MCF 10A (cell line): Measurements from ENCODE around the gene MRPL57. TPM values are rescaled to one million over a fixed set of nuclear protein-coding genes. Genes with fewer than 3 reads are reported as not detected.
"Not testable (repeated sequence)": the region's sequence is repeated elsewhere in the genome, so short reads cannot be mapped to it uniquely, and the experiment has no call there.

Source experiments
- BruUV-seq: library from RNA; stranded (reverse); fragments of 400-500 nt; replicated peaks from 2 replicates; lab custom pipeline; 2021; lab: Mats Ljungman, UMichigan
- CTCF ChIA-PET: fragments of 300-600 bp; sonication (Branson Sonifier 250); formaldehyde crosslinking; extraction: SDS; loops from one replicate; lab custom pipeline; 2021; ENCODE audit warnings: antibody characterized with exemption, inconsistent platforms; lab: Yijun Ruan, JAX
- POLR2A ChIA-PET: fragments of 300-600, 350-650 bp; sonication (Branson Sonifier 250); formaldehyde crosslinking; extraction: SDS; loops from one replicate; lab custom pipeline; 2020; ENCODE audit warnings: antibody characterized with exemption, inconsistent platforms; lab: Yijun Ruan, JAX
- DNase-seq: peaks from one replicate; pipeline ENCODE4 v3.0.0-alpha.2; 2018; ENCODE audit not compliant: unreplicated experiment
- H3K27ac Mint-ChIP-seq: one replicate; pipeline ENCODE4 v1.8.0; 2022; ENCODE audit warnings: mild to moderate bottlenecking, low read depth, mixed read lengths; ENCODE audit not compliant: unreplicated experiment
- H3K27me3 Mint-ChIP-seq: one replicate; pipeline ENCODE4 v1.8.0; 2022; ENCODE audit warnings: mixed read lengths; ENCODE audit not compliant: insufficient read depth, unreplicated experiment
- H3K36me3 Mint-ChIP-seq: one replicate; pipeline ENCODE4 v1.8.0; 2022; ENCODE audit warnings: mild to moderate bottlenecking, moderate library complexity, mixed read lengths; ENCODE audit not compliant: insufficient read depth, unreplicated experiment
- H3K4me1 Mint-ChIP-seq: one replicate; pipeline ENCODE4 v1.8.0; 2022; ENCODE audit warnings: mixed read lengths; ENCODE audit not compliant: insufficient read depth, unreplicated experiment
- H3K4me3 Mint-ChIP-seq: one replicate; pipeline ENCODE4 v1.8.0; 2022; ENCODE audit warnings: mild to moderate bottlenecking, moderate library complexity, mixed read lengths; ENCODE audit not compliant: unreplicated experiment
- H3K9me3 Mint-ChIP-seq: one replicate; pipeline ENCODE4 v1.8.0; 2022; ENCODE audit warnings: mixed read lengths; ENCODE audit not compliant: unreplicated experiment
- intact Hi-C: fragments of 100-400 bp; cut with micrococcal nuclease; formaldehyde crosslinking; loops from 2 replicates; pipeline ENCODE4 v1.14.1; 2022
- total RNA-seq: library from RNA; stranded (reverse); gene quantifications from 2 replicates; pipeline ENCODE4 v1.2.3, GENCODE V29; 2022
- TF ChIP-seq, protein P1 (sequence below): fragments of 200-600 bp; IDR thresholded peaks from one replicate; pipeline ENCODE4 v1.8.0; 2022; ENCODE audit warnings: antibody characterized with exemption, mild to moderate bottlenecking; ENCODE audit not compliant: unreplicated experiment

Gene MRPL57
- total RNA-seq, 1 experiment from 2014 or later = 20.8 TPM

DNA sequence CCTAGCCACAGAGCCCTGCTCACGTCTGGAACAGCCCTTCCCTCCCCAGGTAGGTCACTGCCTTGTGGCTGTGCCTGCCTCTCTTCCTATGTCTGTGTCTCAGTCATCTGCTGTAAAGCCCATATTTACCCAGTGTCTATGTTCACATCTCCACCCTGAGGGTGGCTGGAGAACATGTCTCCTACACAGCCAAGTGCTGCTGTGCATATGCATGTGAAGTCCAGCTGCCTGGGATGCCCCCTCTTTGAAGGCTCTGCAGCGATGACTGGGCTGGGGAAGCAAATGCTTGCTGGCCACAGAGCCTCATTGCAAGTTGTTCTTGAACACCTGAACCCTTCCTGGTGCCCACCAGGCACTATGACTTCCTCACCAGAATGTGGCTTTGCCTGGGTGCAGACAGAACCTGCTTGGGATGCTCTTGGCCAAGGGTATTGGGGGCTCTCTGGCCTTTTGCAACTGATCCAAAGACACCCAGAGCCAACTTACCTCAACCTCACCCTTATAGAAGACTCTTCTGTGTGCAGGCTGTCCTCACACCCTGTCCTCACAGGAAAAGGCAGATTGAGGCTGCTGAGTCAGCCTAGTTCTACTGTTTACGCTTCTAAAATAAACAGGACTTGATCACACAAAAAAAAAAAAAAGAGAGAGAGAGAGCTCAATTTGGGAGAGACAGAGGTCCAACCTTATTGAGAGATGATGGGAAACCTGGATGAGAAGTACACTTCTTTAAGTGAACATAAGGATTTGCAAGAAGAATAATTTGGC, 26.5 kb downstream of the MRPL57 start:
- peak; percentile 5 for DNase-seq
- Mint-ChIP-seq H3K4me3 (no peak overlapping the region), H3K4me1 (peaks cover 6% of the 10 kb centered on the region), H3K36me3 (no peaks in the 10 kb centered on the region), H3K27me3 (no peaks in the 10 kb centered on the region), H3K9me3 (no peaks in the 10 kb centered on the region), H3K27ac (no peak overlapping the region)
- intact Hi-C loops = no loop called here
- ChIA-PET POLR2A (interaction anchor here (1.1 kb wide), 1 partner anchor 9 kb away, joined by 3 read pairs; no protein-coding TSS in a partner anchor), CTCF (no interaction called here)
- TF ChIP-seq, protein P1, sequence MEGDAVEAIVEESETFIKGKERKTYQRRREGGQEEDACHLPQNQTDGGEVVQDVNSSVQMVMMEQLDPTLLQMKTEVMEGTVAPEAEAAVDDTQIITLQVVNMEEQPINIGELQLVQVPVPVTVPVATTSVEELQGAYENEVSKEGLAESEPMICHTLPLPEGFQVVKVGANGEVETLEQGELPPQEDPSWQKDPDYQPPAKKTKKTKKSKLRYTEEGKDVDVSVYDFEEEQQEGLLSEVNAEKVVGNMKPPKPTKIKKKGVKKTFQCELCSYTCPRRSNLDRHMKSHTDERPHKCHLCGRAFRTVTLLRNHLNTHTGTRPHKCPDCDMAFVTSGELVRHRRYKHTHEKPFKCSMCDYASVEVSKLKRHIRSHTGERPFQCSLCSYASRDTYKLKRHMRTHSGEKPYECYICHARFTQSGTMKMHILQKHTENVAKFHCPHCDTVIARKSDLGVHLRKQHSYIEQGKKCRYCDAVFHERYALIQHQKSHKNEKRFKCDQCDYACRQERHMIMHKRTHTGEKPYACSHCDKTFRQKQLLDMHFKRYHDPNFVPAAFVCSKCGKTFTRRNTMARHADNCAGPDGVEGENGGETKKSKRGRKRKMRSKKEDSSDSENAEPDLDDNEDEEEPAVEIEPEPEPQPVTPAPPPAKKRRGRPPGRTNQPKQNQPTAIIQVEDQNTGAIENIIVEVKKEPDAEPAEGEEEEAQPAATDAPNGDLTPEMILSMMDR = no peak
- no TSS peak for BruUV-seq

DNA sequence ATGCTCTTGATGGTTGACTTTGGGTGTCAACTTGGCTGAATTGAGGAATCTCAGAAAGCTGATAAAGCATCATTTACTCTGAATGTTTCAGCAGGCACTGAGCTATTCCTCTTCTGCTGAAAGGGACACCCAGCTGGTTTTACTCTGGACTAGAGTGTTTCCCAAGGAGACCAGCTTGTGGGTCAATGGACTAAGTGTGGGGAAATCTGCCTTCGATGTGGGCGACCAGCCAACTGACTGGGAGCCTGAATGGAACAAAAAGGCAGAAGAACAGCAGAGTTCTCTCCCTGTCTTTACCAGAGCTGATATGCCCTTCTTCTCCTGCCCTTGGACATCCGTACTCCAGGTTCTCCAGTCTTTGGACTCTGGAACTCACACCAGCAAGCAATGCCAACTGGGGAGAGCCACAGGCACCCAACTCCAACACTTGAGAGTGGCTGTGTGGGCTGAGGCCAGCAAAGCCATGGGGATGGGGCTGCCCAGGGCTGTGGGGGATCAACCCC, 32.2 kb downstream of the MRPL57 start:
- no peak overlapping the region for H3K4me3 Mint-ChIP-seq
- intact Hi-C loops = no loop called here
- ChIA-PET CTCF (interaction anchor here (0.7 kb wide), 2 partner anchors 269 to 487 kb away, joined by 3 read pairs; no protein-coding TSS in a partner anchor), POLR2A (interaction anchor here (0.6 kb wide), 1 partner anchor 1533 kb away, joined by 4 read pairs; no protein-coding TSS in a partner anchor)
- TF ChIP-seq, protein P1 = no peak
- peaks cover 29% of the 10 kb centered on the region for H3K27me3 Mint-ChIP-seq
- no peak overlapping the region for H3K27ac Mint-ChIP-seq
- no peaks in the 10 kb centered on the region for H3K36me3 Mint-ChIP-seq
- BruUV-seq = no TSS peak
- DNase-seq = no peak
- peaks cover 19% of the 10 kb centered on the region for H3K9me3 Mint-ChIP-seq
- no peaks in the 10 kb centered on the region for H3K4me1 Mint-ChIP-seq

DNA sequence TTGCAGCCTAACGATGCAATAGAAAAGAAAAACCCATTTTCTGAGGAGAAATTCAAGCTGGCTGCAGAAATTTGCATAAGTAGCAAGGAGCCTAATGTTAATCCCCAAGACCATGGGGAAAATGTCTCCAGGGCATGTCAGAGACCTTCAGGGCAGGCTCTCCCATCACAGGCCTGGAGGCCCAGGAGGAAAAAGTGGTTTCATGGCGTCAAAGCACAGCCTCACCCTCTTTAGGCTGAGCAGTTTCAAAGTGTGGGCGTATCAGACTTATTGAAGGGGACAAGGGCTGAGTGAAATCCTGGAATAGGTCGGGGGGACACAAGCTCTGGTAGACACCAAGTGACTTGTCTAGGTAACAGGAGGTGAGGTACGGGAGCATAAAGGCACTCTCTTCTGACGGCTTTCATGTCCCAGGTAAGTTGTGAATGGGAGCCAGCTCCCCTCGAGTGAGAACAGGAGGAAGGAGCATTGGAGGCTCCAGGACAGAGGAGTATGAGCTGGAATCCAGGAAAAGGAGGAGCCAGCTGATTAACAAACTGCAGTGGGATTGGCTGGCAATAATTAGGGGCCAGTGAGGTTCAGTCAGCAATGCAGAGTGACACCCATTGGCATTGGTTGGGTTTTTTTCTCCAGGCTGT, 35.8 kb downstream of the MRPL57 start:
- BruUV-seq = no TSS peak
- CTCF ChIA-PET = no interaction called here
- DNase-seq = no peak
- H3K27ac Mint-ChIP-seq = no peak overlapping the region
- peaks cover 19% of the 10 kb centered on the region for H3K9me3 Mint-ChIP-seq
- POLR2A ChIA-PET = interaction anchor here (0.9 kb wide), 1 partner anchor 9 kb away, joined by 3 read pairs; no protein-coding TSS in a partner anchor
- TF ChIP-seq, protein P1 = no peak
- intact Hi-C loops = no loop called here
- no peaks in the 10 kb centered on the region for H3K36me3 Mint-ChIP-seq
- H3K27me3 Mint-ChIP-seq = peaks cover 34% of the 10 kb centered on the region
- H3K4me3 Mint-ChIP-seq = no peak overlapping the region
- H3K4me1 Mint-ChIP-seq = no peaks in the 10 kb centered on the region

DNA sequence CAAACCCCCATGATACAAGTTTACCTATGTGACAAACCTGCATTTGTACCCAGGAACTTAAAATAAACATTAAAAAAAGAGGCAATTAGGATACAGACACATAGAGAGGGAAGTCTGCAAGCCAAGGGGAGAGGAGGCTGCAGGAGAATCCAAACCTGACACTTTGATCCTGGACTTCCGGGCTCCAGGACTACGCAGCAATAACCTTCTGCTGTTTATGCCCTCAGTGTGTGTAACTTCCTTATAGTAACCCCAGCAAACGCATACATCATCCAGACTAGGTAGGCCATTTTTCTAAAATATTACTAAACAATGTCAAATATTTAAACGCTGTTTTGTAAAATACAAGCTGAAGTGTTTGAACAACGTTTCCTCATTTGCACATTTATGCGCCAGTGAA, 39.0 kb downstream of the MRPL57 start:
- H3K4me1 Mint-ChIP-seq, H3K4me3 Mint-ChIP-seq, intact Hi-C loops, H3K36me3 Mint-ChIP-seq, BruUV-seq, H3K27ac Mint-ChIP-seq, DNase-seq, POLR2A ChIA-PET, CTCF ChIA-PET: not testable (repeated sequence)
- H3K9me3 Mint-ChIP-seq = peaks cover 19% of the 10 kb centered on the region
- peaks cover 34% of the 10 kb centered on the region for H3K27me3 Mint-ChIP-seq
